Activated T-helper 1 cell treated with anti-CD3 and anti-CD28 coated beads, Interleukin-12 subunit alpha, Interleukin-12 subunit beta, Interleukin-2, Interleukin-4 antibody, amounts not matched to agents 30 ng/mL and 10 ng/mL and 1 ng/mL, durations not matched to agents 14 hours and 24 hours and 36 hours (primary cell): ENCODE results near the gene SH3TC1. TPM values are rescaled to one million over a fixed set of nuclear protein-coding genes. Genes with fewer than 3 reads are reported as not detected.

ENCODE experiments used
- DNase-seq: peaks from one replicate; pipeline ENCODE4 v3.0.0; 2021; ENCODE audit warnings: low spot score
- H3K27ac Mint-ChIP-seq: one replicate; pipeline ENCODE4 v1.8.0; 2021; ENCODE audit warnings: mild to moderate bottlenecking, mixed read lengths
- H3K27me3 Mint-ChIP-seq: one replicate; pipeline ENCODE4 v1.8.0; 2022; ENCODE audit warnings: mild to moderate bottlenecking, moderate library complexity, mixed read lengths; ENCODE audit not compliant: insufficient read depth
- H3K36me3 Mint-ChIP-seq: one replicate; pipeline ENCODE4 v1.8.0; 2021; ENCODE audit warnings: low read depth, mixed read lengths
- H3K4me1 Mint-ChIP-seq: one replicate; pipeline ENCODE4 v1.8.0; 2021; ENCODE audit warnings: low read depth, mixed read lengths
- H3K4me3 Mint-ChIP-seq: one replicate; pipeline ENCODE4 v1.8.0; 2021; ENCODE audit warnings: mild to moderate bottlenecking, moderate library complexity, mixed read lengths
- H3K9me3 Mint-ChIP-seq: one replicate; pipeline ENCODE4 v1.8.0; 2021; ENCODE audit warnings: mixed read lengths
- intact Hi-C: fragments of 100-400 bp; cut with micrococcal nuclease; formaldehyde crosslinking; loops from one replicate; pipeline ENCODE4 v1.15.1; 2024
- total RNA-seq: library from RNA; stranded (reverse); gene quantifications from 2 replicates; pipeline ENCODE4 v1.2.3, GENCODE V29; 2022

SH3TC1 gene
- total RNA-seq, 1 donor from 2014 or later = 25.4 TPM

DNA sequence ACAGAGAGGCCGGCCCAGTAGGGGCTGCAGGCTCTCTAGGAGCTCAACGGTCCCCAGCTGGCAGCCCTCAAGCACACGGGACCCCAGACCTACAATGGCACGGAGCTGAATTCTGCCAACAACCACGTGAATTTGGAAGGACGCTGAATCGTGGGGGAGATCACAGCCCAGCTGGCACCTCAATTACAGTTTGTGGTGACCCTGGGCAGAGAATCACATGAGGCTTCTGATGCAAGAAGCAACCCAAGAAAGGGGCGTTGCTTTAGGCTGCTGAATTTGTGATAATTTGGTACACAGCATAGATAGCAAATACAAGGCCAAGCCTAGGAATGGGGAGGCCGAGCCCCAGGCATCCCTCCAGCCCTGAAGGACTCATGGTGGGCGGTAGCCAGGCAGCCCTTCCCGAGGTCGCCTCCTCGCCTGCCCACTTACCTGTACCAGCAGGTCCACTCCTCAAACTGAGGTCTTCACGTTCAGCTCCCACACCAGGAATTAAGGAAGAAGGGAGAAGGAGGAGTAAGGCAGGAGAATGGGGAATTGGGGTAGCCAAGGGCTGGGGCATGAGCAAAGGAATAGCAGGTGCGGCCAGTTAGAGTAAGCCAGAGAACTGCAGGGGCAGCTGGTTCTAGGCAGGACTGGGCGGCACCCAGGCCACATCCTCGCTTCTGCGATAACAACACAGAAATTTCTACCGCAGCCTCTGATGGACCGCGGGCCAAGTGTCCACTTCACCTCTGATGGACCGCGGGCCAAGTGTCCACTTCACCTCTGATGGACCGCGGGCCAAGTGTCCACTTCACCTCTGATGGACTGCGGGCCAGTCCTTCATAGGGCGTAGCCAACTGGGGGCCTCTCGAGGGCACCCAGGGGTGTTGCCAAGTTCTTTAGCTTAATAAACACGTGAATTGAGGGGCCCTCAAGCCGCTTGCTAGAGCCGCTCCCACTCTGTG is 47.1 kb downstream of the SH3TC1 start:
- no peak for DNase-seq
- Mint-ChIP-seq H3K4me1 (no peaks in the 10 kb centered on the region), H3K36me3 (peaks cover 3% of the 10 kb centered on the region), H3K4me3 (no peak overlapping the region), H3K27me3 (peaks cover 2% of the 10 kb centered on the region), H3K9me3 (no peaks in the 10 kb centered on the region), H3K27ac (no peak overlapping the region)
- intact Hi-C loops = no loop called here

DNA sequence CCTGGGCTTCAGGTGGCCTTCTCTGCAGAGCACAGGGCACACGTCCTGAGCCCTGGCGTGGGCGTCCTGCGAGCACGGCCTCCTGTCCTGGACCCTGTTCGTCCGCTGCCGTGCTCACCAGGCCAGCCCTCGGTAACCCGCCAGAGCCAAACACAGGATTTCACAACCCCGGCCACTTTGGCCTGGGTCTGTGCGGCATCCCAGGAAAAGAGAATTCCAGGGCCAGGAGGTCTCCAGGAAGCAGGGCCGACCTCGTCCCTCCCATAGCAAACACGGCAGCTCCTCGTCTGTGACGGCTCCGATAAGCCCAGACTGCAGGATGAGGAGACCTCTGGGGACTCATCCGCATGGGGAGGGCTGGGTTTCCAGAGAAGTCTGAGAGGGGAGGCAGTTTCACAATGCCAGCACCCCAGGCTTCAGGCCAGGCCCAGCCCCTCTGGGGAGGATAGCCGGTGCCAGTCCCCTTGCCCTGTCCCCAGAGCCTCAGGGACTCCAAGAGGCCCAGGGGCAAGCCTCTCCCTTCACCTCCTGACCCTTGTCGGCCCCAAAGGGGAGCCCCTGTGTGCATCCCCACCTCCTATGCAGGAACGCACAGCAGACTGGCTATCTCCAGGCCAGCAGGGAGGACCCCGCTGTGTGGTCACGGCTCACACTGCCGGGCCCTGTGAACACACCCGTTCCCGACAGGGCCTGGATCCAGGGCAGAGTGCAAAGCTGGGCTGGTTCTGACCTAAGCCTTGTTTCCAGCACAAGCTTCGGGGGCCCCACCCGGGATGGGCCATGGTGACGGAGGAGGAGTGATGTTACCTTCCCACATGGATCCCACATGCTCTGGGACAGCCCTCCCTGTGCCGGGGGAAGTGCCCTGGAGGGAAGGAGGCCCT is 48.2 kb downstream of the SH3TC1 start:
- Mint-ChIP-seq H3K4me1 (no peaks in the 10 kb centered on the region), H3K4me3 (no peak overlapping the region), H3K27me3 (peaks cover 2% of the 10 kb centered on the region), H3K9me3 (no peaks in the 10 kb centered on the region), H3K27ac (no peak overlapping the region), H3K36me3 (no peaks in the 10 kb centered on the region)
- DNase-seq = no peak
- intact Hi-C loops = no loop called here

GRCh38 chr4:8248091-8248490 is 49.0 kb downstream of the SH3TC1 start:
- H3K9me3 Mint-ChIP-seq = no peaks in the 10 kb centered on the region
- no peak overlapping the region for H3K4me3 Mint-ChIP-seq
- H3K27ac Mint-ChIP-seq = no peak overlapping the region
- peaks cover 2% of the 10 kb centered on the region for H3K27me3 Mint-ChIP-seq
- no peaks in the 10 kb centered on the region for H3K36me3 Mint-ChIP-seq
- H3K4me1 Mint-ChIP-seq = no peaks in the 10 kb centered on the region
- intact Hi-C loops = no loop called here
- no peak for DNase-seq

DNA sequence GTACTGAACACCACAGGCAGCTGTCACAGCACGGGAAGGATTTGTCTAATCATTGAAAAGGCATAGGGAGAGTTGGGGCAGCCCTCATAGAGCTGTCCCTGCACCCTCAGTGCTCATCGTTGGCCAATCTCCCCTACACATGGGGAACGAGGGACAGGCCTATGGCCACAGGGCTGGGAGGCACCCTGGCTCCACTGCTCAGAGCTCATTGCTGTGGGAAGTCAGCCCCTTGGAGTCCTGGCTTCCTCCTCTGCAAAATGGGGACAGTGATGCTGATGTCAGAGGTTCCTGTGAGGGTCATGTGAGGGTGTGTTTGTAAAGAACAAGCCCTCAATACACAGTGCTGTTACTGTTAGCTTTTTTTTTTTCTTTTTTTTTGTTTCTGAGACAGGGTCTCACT is 51.1 kb downstream of the SH3TC1 start:
- peaks cover 2% of the 10 kb centered on the region for H3K27me3 Mint-ChIP-seq
- H3K27ac Mint-ChIP-seq = no peak overlapping the region
- intact Hi-C loops = no loop called here
- H3K9me3 Mint-ChIP-seq = no peaks in the 10 kb centered on the region
- no peak for DNase-seq
- no peak overlapping the region for H3K4me3 Mint-ChIP-seq
- no peaks in the 10 kb centered on the region for H3K4me1 Mint-ChIP-seq
- H3K36me3 Mint-ChIP-seq = no peaks in the 10 kb centered on the region

DNA sequence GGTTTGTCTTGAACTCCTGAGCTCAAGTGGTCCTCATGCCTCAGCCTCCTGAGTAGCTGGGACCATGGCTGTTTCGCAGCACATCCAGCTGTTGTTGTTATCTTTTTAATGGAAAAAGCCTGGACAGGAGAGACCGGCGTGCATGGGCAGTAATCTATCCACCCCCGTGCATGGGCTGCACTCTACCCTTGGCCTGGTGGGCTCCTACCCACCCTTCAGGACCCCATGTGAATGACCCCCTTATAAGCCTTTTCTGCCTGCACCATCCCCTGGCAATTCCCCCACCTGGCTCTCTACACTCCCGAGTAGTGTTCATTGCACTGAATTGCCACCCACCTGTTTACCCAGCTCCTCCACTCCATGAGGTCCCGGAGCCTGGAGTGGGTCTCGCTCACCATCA is 51.5 kb downstream of the SH3TC1 start:
- intact Hi-C loops = no loop called here
- H3K4me3 Mint-ChIP-seq = no peak overlapping the region
- no peaks in the 10 kb centered on the region for H3K4me1 Mint-ChIP-seq
- no peak for DNase-seq
- peaks cover 2% of the 10 kb centered on the region for H3K27me3 Mint-ChIP-seq
- H3K36me3 Mint-ChIP-seq = no peaks in the 10 kb centered on the region
- H3K9me3 Mint-ChIP-seq = no peaks in the 10 kb centered on the region
- no peak overlapping the region for H3K27ac Mint-ChIP-seq

DNA sequence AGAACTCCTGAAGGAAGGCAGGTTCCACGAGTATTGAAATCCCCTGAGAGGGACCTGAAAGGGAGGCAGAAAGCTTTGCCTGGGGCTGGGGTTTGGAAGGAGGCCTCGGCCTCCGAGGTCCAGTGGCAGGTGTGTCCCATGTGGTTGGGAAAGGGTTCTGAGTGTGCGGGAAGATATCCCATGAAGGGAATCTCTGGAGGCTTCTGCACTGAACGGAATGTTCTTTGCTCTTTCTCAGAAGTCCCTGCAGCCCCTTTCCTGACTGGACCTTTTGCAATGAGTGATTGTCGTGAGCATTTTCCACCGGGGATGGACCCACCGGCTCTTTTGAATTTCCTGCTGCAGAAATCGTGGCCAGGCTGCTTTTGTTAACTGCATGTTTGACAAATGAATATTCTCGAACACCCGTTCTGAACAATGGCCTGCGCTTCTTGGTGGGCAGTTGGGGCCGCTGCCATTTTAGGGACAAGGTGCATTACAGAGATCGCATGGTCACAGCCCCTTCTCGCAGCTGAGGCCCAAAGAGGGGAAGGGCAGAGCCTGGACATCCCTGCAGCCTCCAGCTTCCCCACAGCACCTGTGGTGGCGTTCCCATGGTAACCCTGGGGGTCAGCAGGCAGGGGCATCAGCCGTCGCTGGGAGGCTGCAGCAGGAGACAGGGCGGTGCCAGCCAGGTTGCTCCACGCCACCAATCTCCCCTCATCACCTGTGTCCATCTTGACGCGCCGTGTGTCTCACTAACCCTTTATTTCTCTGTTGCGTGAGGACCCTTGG is 52.2 kb downstream of the SH3TC1 start:
- Mint-ChIP-seq H3K4me1 (no peaks in the 10 kb centered on the region), H3K4me3 (no peak overlapping the region), H3K36me3 (no peaks in the 10 kb centered on the region), H3K9me3 (no peaks in the 10 kb centered on the region), H3K27me3 (peaks cover 2% of the 10 kb centered on the region), H3K27ac (no peak overlapping the region)
- DNase-seq = no peak
- intact Hi-C loops = no loop called here

DNA sequence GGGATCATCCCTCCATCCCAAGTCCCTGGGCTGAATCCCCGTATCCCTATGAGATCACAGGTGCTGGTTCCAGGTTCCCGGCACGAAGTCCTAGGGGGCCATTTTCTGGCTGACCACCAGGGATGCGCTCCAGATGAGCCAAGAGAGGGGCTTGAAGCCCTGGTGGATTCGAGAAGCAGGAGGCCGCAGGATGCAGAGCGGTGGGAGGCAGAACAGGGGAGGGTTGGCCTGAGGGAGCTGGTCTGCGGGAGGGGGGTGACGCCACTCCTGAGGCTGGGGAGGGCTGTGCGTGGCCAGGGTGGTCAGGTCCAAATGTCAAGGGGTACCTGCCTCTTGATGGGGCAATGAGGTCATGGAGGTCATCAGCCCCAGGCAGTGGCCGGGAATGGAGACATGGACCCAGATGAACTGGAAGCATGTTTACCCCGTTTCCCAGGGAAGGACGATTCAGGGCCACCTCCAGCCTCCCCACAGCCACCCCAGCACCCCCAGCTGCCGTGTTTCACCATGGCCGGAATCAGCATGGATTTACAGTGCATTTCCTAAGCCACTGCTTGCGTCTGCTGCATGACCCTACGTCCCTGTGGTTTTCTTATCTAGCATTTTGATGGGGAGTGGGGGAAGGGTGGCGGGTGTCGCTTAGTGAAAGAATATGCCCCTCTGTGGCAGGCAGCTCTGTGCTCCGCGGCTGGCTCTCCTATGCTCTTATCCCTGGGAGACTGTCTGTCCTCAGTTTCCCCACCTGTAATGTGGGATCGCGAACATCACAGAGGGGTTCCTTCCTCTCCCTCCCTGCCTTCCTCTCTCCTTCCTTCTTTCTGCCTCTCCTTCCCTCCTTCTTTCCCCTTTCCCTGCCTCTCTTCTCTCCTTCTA is 53.4 kb downstream of the SH3TC1 start:
- no peaks in the 10 kb centered on the region for H3K4me1 Mint-ChIP-seq
- no peak for DNase-seq
- no peak overlapping the region for H3K4me3 Mint-ChIP-seq
- H3K36me3 Mint-ChIP-seq = no peaks in the 10 kb centered on the region
- no peaks in the 10 kb centered on the region for H3K9me3 Mint-ChIP-seq
- peaks cover 2% of the 10 kb centered on the region for H3K27me3 Mint-ChIP-seq
- no peak overlapping the region for H3K27ac Mint-ChIP-seq
- intact Hi-C loops = no loop called here

- H3K9me3 Mint-ChIP-seq = no peaks in the 10 kb centered on the region
- peaks cover 2% of the 10 kb centered on the region for H3K27me3 Mint-ChIP-seq
- no peaks in the 10 kb centered on the region for H3K4me1 Mint-ChIP-seq
Observed at GRCh38 chr4:8254076-8254475, 55.0 kb downstream of the SH3TC1 start.

DNA sequence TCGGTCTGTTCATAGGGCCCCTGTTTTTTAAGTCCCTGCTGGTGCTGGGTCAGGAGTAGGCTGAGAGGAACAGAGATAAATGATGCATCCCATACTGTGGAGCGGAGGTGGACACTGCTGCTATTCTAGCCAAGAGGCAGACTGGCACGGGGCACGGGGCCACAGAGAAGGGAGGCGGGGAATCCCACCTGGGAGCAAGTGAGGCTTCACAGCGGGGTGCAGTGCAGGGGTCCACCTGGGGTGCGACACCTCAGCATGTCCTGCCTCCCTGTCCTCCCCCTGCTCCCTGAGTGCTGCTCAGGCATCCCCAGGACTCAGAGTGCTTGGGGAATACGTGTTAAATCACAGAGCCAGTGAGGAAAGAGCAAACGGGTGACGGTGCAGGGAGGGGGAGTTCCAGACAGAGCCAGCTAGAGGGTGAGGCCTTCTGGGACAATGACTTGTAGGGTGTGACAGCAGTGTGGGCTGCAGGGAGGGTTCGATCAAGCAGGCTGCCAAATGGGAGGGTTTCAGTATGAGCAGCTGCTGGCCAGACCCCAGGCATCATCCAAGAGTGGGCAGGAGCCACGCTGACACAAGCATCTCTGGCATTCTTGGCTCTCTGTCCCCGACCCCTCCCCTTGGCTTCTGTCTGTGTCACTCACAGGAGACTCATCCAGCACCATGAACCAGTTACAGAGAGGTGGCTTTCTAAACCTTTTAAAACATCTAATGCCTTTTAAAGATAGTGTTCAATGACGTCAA is 56.8 kb downstream of the SH3TC1 start:
- Mint-ChIP-seq H3K27me3 (no peaks in the 10 kb centered on the region), H3K4me3 (no peak overlapping the region), H3K9me3 (no peaks in the 10 kb centered on the region), H3K4me1 (no peaks in the 10 kb centered on the region), H3K27ac (no peak overlapping the region), H3K36me3 (no peaks in the 10 kb centered on the region)
- intact Hi-C loops = no loop called here
- no peak for DNase-seq

More at GRCh38 chr4:8254076-8254475, 55.0 kb downstream of the SH3TC1 start:
- intact Hi-C loops = no loop called here
- Mint-ChIP-seq H3K36me3 (no peaks in the 10 kb centered on the region), H3K27ac (no peak overlapping the region), H3K4me3 (no peak overlapping the region)
- DNase-seq = no peak

DNA sequence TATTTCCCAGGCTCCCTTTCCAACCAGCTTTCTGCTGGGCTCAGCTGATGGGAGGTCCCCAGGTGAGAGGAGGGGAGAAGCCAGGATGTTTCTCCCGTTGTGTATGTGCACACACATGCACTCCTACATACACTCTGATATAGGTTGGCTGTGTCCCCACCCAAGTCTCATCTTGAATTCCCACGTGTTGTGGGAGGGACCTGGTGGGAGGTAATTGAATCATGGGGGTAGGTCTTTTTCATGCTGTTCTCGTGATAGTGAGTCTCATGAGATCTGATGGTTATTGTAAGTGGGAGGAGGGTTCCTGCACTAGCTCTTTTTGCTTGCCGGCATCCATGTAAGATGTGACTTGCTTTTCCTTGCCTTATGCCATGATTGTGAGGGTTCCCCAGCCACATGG is 58.8 kb downstream of the SH3TC1 start:
- H3K36me3 Mint-ChIP-seq = no peaks in the 10 kb centered on the region

DNA sequence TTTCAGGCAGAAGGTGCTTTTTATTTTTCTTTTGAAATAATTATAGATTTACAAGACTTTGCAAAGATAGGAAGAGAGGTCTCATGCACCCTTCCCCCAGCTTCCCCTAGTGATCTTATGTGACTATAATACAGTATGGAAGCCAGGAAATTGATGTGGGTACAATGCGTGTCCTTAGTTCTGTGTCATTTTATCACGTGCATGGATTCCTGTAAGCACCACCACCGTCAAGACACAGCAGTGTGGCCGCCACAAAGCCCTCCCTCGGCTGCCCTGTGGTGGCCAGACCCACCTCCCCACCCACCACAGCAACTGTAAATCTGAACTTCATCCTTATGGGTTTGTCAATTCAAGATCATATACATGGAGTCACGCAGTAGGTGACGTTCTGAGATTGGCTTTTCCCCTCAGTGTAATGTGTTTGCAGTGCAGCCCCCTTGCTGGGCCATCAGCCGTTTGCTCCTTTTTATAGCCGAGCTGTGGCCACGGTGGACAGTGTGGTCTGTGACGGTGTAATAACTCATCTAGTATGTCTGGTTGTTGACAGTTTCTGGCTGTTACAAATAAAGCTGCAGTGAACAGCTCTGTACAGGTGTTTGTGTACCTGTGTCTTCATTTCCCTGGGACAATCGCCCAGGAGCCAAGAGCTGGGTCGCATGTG is 59.6 kb downstream of the SH3TC1 start:
- H3K4me1 Mint-ChIP-seq = no peaks in the 10 kb centered on the region

More for the DNA sequence above, 58.8 kb downstream of the SH3TC1 start:
- Mint-ChIP-seq H3K27ac (no peak overlapping the region), H3K4me1 (no peaks in the 10 kb centered on the region), H3K9me3 (no peaks in the 10 kb centered on the region), H3K27me3 (no peaks in the 10 kb centered on the region), H3K4me3 (no peak overlapping the region)
- intact Hi-C loops = no loop called here
- DNase-seq = no peak

More for the DNA sequence above, 59.6 kb downstream of the SH3TC1 start:
- no peaks in the 10 kb centered on the region for H3K9me3 Mint-ChIP-seq
- no peak overlapping the region for H3K27ac Mint-ChIP-seq
- intact Hi-C loops = no loop called here
- H3K27me3 Mint-ChIP-seq = peaks cover 1% of the 10 kb centered on the region
- no peak overlapping the region for H3K4me3 Mint-ChIP-seq
- H3K36me3 Mint-ChIP-seq = no peaks in the 10 kb centered on the region
- no peak for DNase-seq
